IMR-90 (cell line): ENCODE results near the gene VCP. TPM values are rescaled to one million over a fixed set of nuclear protein-coding genes. Genes with fewer than 3 reads are reported as not detected.

ENCODE experiments used
- ATAC-seq: fragments of 200-7000 bp; cut with Tn5 transposase; 2 replicates; pipeline ENCODE4 v1.9.1; 2020; ENCODE audit warnings: low read depth, mild to moderate bottlenecking, moderate library complexity
- BruUV-seq: library from RNA; stranded (reverse); fragments of 400-500 nt; replicated peaks from 2 replicates; lab custom pipeline; 2021; lab: Mats Ljungman, UMichigan
- CTCF ChIA-PET: fragments of 300-600 bp; formaldehyde crosslinking; extraction: SDS; loops from one replicate; lab custom pipeline; 2021; ENCODE audit warnings: antibody characterized with exemption; lab: Yijun Ruan, JAX
- POLR2A ChIA-PET: fragments of 300-600 bp; sonication (Branson Sonifier 250); formaldehyde crosslinking; loops from one replicate; lab custom pipeline; 2022; ENCODE audit warnings: antibody characterized with exemption; ENCODE audit not compliant: unreplicated experiment; lab: Charles Lee
- DNase-seq: peaks from one replicate; pipeline ENCODE4 v3.0.0; 2013
- H2AFZ ChIP-seq: replicated peaks from 2 replicates; pipeline ENCODE3; 2013; ENCODE audit warnings: low read length, mild to moderate bottlenecking; ENCODE audit not compliant: poor library complexity
- H2AK5ac ChIP-seq: 2 replicates; pipeline ENCODE4 v1.6.1; 2013; ENCODE audit warnings: low read depth, low read length, inconsistent platforms
- H2AK9ac ChIP-seq: replicated peaks from 2 replicates; pipeline ENCODE3; 2013; ENCODE audit warnings: mild to moderate bottlenecking, low read depth, low read length, moderate library complexity; ENCODE audit not compliant: poor library complexity
- H2BK120ac ChIP-seq: 2 replicates; pipeline ENCODE4 v1.6.1; 2013; ENCODE audit warnings: low read depth, low read length, inconsistent platforms
- H2BK15ac ChIP-seq: 3 replicates; pipeline ENCODE4 v1.6.1; 2013; ENCODE audit warnings: low read depth, low read length, inconsistent platforms
- H2BK20ac ChIP-seq: 2 replicates; pipeline ENCODE4 v1.6.1; 2013; ENCODE audit warnings: low read depth, mild to moderate bottlenecking, inconsistent platforms, low read length, moderate library complexity
- H2BK5ac ChIP-seq: 2 replicates; pipeline ENCODE4 v1.6.1; 2013; ENCODE audit warnings: mild to moderate bottlenecking, low read depth, low read length, inconsistent platforms; ENCODE audit not compliant: poor library complexity, severe bottlenecking
- H3K14ac ChIP-seq: replicated peaks from 2 replicates; pipeline ENCODE4 v1.6.1; 2013; ENCODE audit warnings: low read depth, low read length, inconsistent platforms
- H3K18ac ChIP-seq: 2 replicates; pipeline ENCODE4 v1.6.1; 2013; ENCODE audit warnings: low read depth, low read length, control low read depth
- H3K23ac ChIP-seq: 2 replicates; pipeline ENCODE4 v1.6.1; 2013; ENCODE audit warnings: low read depth, low read length, inconsistent platforms
- H3K27ac ChIP-seq: 2 replicates; pipeline ENCODE4 v1.5.1; 2013; ENCODE audit warnings: mild to moderate bottlenecking, control low read depth, low read length; ENCODE audit not compliant: insufficient read depth
- H3K27me3 ChIP-seq: 2 replicates; pipeline ENCODE4 v1.6.1; 2013; ENCODE audit warnings: low read length; ENCODE audit not compliant: control insufficient read depth, insufficient read depth
- H3K36me3 ChIP-seq: 2 replicates; pipeline ENCODE4 v1.6.1; 2013; ENCODE audit warnings: low read length, mixed read lengths; ENCODE audit not compliant: control insufficient read depth, insufficient read depth
- H3K4ac ChIP-seq: 2 replicates; pipeline ENCODE4 v1.6.1; 2013; ENCODE audit warnings: low read depth, low read length, inconsistent platforms
- H3K4me1 ChIP-seq: 2 replicates; pipeline ENCODE4 v1.6.1; 2013; ENCODE audit warnings: low read length, mixed read lengths; ENCODE audit not compliant: control insufficient read depth, insufficient read depth
- H3K4me2 ChIP-seq: 2 replicates; pipeline ENCODE4 v1.6.1; 2013; ENCODE audit warnings: low read depth, mild to moderate bottlenecking, control low read depth, low read length, moderate library complexity
- H3K4me3 ChIP-seq: 2 replicates; pipeline ENCODE4 v1.5.1; 2013; ENCODE audit warnings: low read depth, mild to moderate bottlenecking, control low read depth, low read length, moderate library complexity; ENCODE audit not compliant: insufficient read depth
- H3K56ac ChIP-seq: 2 replicates; pipeline ENCODE4 v1.6.1; 2013; ENCODE audit warnings: low read length, inconsistent platforms; ENCODE audit not compliant: insufficient read depth; ENCODE audit errors: extremely low read depth
- H3K79me1 ChIP-seq, 2 experiments: 2 replicates each; pipeline ENCODE4 v1.6.1; 2013; ENCODE audit warnings: low read length in 2 of 2, inconsistent platforms in 1 of 2, low read depth in 1 of 2
- H3K9ac ChIP-seq: 2 replicates; pipeline ENCODE4 v1.6.1; 2013; ENCODE audit warnings: low read depth, low read length, control low read depth
- H3K9me1 ChIP-seq: 2 replicates; pipeline ENCODE4 v1.6.1; 2013; ENCODE audit warnings: low read length, inconsistent platforms; ENCODE audit not compliant: insufficient read depth
- H3K9me3 ChIP-seq: 2 replicates; pipeline ENCODE4 v1.6.1; 2013; ENCODE audit warnings: low read length; ENCODE audit not compliant: control insufficient read depth, insufficient read depth
- H4K20me1 ChIP-seq: 2 replicates; pipeline ENCODE4 v1.6.1; 2013; ENCODE audit warnings: low read length, inconsistent platforms; ENCODE audit not compliant: insufficient read depth
- H4K5ac ChIP-seq: 2 replicates; pipeline ENCODE4 v1.6.1; 2013; ENCODE audit warnings: mild to moderate bottlenecking, low read depth, low read length, control low read depth
- H4K8ac ChIP-seq, 2 experiments: 2 replicates each; pipeline ENCODE4 v1.6.1; 2013; ENCODE audit warnings: low read depth in 2 of 2, low read length in 2 of 2, control low read depth in 1 of 2, inconsistent platforms in 1 of 2
- H4K91ac ChIP-seq: 2 replicates; pipeline ENCODE4 v1.6.1; 2013; ENCODE audit warnings: low read depth, low read length, inconsistent platforms; ENCODE audit not compliant: insufficient read depth
- BHLHE40 ChIP-seq: fragments of 150-350 bp; IDR thresholded peaks from 2 replicates; pipeline ENCODE4 v1.6.1; 2016; ENCODE audit warnings: mild to moderate bottlenecking, low read depth, low read length
- CEBPB ChIP-seq: IDR thresholded peaks from 2 replicates; pipeline ENCODE4 v1.6.1; 2012; ENCODE audit warnings: low read depth, low read length, improper control_type of control experiment
- CHD1 ChIP-seq: IDR thresholded peaks from 2 replicates; pipeline ENCODE4 v1.6.1; 2012; ENCODE audit warnings: low read depth, low read length, improper control_type of control experiment
- CTCF ChIP-seq: conservative IDR thresholded peaks from 2 replicates; pipeline ENCODE4 v1.5.1; 2012; ENCODE audit warnings: mild to moderate bottlenecking, low read depth, low read length, improper control_type of control experiment
- FOS ChIP-seq: fragments of 150-350 bp; IDR thresholded peaks from 2 replicates; pipeline ENCODE4 v1.6.1; 2016; ENCODE audit warnings: low read depth, low read length
- MAFK ChIP-seq: IDR thresholded peaks from 2 replicates; pipeline ENCODE4 v1.6.1; 2012; ENCODE audit warnings: low read depth, low read length, improper control_type of control experiment
- MAZ ChIP-seq: IDR thresholded peaks from 2 replicates; pipeline ENCODE4 v1.6.1; 2012; ENCODE audit warnings: low read depth, mild to moderate bottlenecking, low read length, improper control_type of control experiment, moderate library complexity, borderline replicate concordance
- MXI1 ChIP-seq: IDR thresholded peaks from 2 replicates; pipeline ENCODE4 v1.6.1; 2012; ENCODE audit warnings: low read depth, mild to moderate bottlenecking, low read length, moderate library complexity, borderline replicate concordance
- POLR2A ChIP-seq: IDR thresholded peaks from 2 replicates; pipeline ENCODE4 v1.6.1; 2012; ENCODE audit warnings: mild to moderate bottlenecking, low read depth, low read length
- RAD21 ChIP-seq: IDR thresholded peaks from 2 replicates; pipeline ENCODE4 v1.6.1; 2012; ENCODE audit warnings: low read length, improper control_type of control experiment
- RFX5 ChIP-seq: IDR thresholded peaks from 2 replicates; pipeline ENCODE4 v1.8.0; 2012; ENCODE audit warnings: low read depth, mild to moderate bottlenecking, low read length, moderate library complexity
- SMC3 ChIP-seq: fragments of 150-350 bp; IDR thresholded peaks from 2 replicates; pipeline ENCODE4 v1.6.1; 2016; ENCODE audit warnings: low read depth, mild to moderate bottlenecking, antibody characterized with exemption, low read length, moderate library complexity
- USF2 ChIP-seq: fragments of 150-350 bp; IDR thresholded peaks from 2 replicates; pipeline ENCODE4 v1.6.1; 2017; ENCODE audit warnings: mild to moderate bottlenecking, antibody characterized with exemption, low read length, low read depth
- WGBS, 2 experiments: methylation state at CpG; one replicate each; pipeline versions ENCODE4 v1.1.5 to v1.1.7; 2013; ENCODE audit warnings: missing lambda C conversion rate in 2 of 2; ENCODE audit not compliant: insufficient read length in 1 of 2; ENCODE audit errors: extremely low coverage in 2 of 2; 5-methylcytosine and 5-hydroxymethylcytosine counted together
- dilution Hi-C: fragments of 300-500 bp; cut with HindIII; formaldehyde crosslinking; loops from one replicate; pipeline ENCODE4 v1.14.3; 2018; ENCODE audit warnings: low sequenced_read_pairs; ENCODE audit not compliant: unreplicated experiment
- in situ Hi-C: fragments of 300-500 bp; cut with MboI; formaldehyde crosslinking; loops from 3 replicates; pipeline ENCODE4 v1.14.3; 2019; ENCODE audit warnings: low sequenced_read_pairs, inconsistent platforms, mixed read lengths
- intact Hi-C: fragments of 100-400 bp; cut with micrococcal nuclease; formaldehyde crosslinking; loops from 2 replicates; pipeline ENCODE4 v1.10.0; 2022
- polyA plus RNA-seq, 3 experiments: library from polyadenylated mRNA; depleted of rRNA; stranded (reverse); fragments of >200 nt; gene quantifications; 2 replicates each; pipeline ENCODE4 v1.2.3, GENCODE V29; 2012; ENCODE audit warnings: low replicate concordance in 1 of 3
- total RNA-seq: library from RNA; depleted of rRNA; stranded (reverse); fragments of >200 nt; gene quantifications from 2 replicates; pipeline ENCODE4 v1.2.3, GENCODE V29; 2012

VCP gene
- total and polyA plus RNA-seq, 2 of the 4 experiments (the other 2 are of a cell fraction) = 292 to 516 TPM

GRCh38 chr9:35103660-35104191, 31.3 kb upstream of the VCP start:
- peak overlapping the region; percentile 87 for H2AFZ ChIP-seq
- ChIA-PET POLR2A (interaction anchor here (1.1 kb wide), 2 partner anchors 24 to 217 kb away, joined by 3 to 4 read pairs; partner anchors contain the start of gene FANCG), CTCF (interaction anchor here (1.1 kb wide), 1 partner anchor 10 kb away, joined by 3 read pairs; no protein-coding TSS in a partner anchor)
- no peak for DNase-seq
- no peak overlapping the region for H4K5ac ChIP-seq
- no peak overlapping the region for H2BK5ac ChIP-seq
- no peak overlapping the region for H3K14ac ChIP-seq
- H3K36me3 ChIP-seq = peaks cover 54% of the 10 kb centered on the region
- no peak overlapping the region for H3K4me3 ChIP-seq
- peaks cover 16 to 35% of the 10 kb centered on the region in 2 experiments for H3K79me1 ChIP-seq
- peaks cover 12% of the 10 kb centered on the region for H3K9me1 ChIP-seq
- in situ Hi-C loops = no loop called here
- dilution Hi-C loops = no loop called here
- H2AK5ac ChIP-seq = no peak overlapping the region; the same call in 1 of the 2 replicates
- peak overlapping the region; percentile 48; the same call in 1 of the 2 replicates for H3K9ac ChIP-seq
- H2BK120ac ChIP-seq = no peak overlapping the region
- H4K20me1 ChIP-seq = no peaks in the 10 kb centered on the region
- H3K27me3 ChIP-seq = no peaks in the 10 kb centered on the region
- H3K9me3 ChIP-seq = no peaks in the 10 kb centered on the region
- peak overlapping the region; percentile 11 to 62; a peak in 2 of 4 replicates for H4K8ac ChIP-seq
- WGBS, 2 experiments = 0% methylated on average over 3 of the region's 5 CpGs; no CpG with 5 or more reads in 1 of the 2 experiments
- H3K4ac ChIP-seq = no peak overlapping the region
- intact Hi-C loops = no loop called here
- H3K27ac ChIP-seq = no peak overlapping the region
- H3K4me2 ChIP-seq = peak overlapping the region; percentile 71
- peak overlapping the region; percentile 34 for H2AK9ac ChIP-seq
- no peak overlapping the region for H2BK20ac ChIP-seq
- no peak for ATAC-seq
- no peak overlapping the region for H3K56ac ChIP-seq
- no peak overlapping the region for H3K23ac ChIP-seq
- H4K91ac ChIP-seq = no peak overlapping the region
- H2BK15ac ChIP-seq = no peak overlapping the region
- no peak overlapping the region for H3K18ac ChIP-seq
- H3K4me1 ChIP-seq = peaks cover 8% of the 10 kb centered on the region; the same call in 1 of the 2 replicates
- TF ChIP-seq MXI1 (no peak), CHD1 (no peak), MAFK (no peak), CTCF (no peak), FOS (no peak), POLR2A (no peak), SMC3 (no peak), USF2 (no peak), RFX5 (no peak), CEBPB (no peak), RAD21 (no peak), BHLHE40 (no peak), MAZ (no peak)
- BruUV-seq = no TSS peak
